GM12872 (cell line): ENCODE data around the gene EHMT1.

Experiments used
- TF ChIP-seq, protein P1 (sequence below): IDR thresholded peaks from 3 replicates; pipeline ENCODE4 v1.5.1; 2011; ENCODE audit warnings: low read depth, mild to moderate bottlenecking, low read length, moderate library complexity; ENCODE audit not compliant: insufficient read depth

EHMT1 gene

DNA sequence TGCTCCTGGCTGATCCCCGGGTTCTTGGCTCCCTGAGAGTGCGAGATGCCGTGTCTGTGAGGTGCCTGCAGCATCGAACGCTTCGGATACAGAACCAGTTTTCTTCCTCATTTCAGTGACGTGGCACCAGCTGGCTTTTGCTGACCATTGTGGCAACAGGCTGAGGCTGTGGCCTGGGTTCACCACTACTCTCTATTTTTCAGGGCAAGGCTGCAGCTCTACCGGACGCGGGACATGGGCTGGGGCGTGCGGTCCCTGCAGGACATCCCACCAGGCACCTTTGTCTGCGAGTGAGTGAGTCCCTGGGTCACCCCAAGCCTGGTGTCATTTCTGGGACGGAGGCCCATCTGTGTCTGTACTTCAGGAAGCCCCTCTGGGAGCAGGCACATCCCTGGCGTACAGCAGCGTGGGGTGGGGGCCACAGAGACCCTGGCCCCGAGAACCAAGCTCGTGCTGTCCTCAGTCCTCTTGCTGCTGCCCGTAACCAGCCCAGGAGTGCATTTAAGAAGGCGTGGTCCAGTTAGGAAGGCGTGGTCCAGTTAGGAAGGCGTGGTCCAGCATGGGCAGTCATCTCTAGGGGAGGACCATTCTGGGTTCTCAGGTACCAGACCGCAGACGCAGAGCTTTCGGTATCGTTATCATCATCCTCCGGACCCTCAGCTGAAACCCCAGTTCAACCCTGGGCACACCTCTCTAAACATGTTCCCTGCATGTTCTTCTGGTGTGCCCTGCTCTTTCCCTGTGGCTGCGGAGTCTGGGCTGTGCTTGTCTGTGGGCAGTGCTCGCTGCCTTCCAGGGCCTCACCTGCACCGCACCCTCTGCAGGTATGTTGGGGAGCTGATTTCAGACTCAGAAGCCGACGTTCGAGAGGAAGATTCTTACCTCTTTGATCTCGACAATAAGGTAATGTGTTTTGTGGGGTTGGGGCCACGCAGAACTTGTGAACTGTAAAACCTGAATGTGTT lies 198.7 kb downstream of the EHMT1 start:
- TF ChIP-seq, protein P1, sequence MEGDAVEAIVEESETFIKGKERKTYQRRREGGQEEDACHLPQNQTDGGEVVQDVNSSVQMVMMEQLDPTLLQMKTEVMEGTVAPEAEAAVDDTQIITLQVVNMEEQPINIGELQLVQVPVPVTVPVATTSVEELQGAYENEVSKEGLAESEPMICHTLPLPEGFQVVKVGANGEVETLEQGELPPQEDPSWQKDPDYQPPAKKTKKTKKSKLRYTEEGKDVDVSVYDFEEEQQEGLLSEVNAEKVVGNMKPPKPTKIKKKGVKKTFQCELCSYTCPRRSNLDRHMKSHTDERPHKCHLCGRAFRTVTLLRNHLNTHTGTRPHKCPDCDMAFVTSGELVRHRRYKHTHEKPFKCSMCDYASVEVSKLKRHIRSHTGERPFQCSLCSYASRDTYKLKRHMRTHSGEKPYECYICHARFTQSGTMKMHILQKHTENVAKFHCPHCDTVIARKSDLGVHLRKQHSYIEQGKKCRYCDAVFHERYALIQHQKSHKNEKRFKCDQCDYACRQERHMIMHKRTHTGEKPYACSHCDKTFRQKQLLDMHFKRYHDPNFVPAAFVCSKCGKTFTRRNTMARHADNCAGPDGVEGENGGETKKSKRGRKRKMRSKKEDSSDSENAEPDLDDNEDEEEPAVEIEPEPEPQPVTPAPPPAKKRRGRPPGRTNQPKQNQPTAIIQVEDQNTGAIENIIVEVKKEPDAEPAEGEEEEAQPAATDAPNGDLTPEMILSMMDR, result no peak

DNA sequence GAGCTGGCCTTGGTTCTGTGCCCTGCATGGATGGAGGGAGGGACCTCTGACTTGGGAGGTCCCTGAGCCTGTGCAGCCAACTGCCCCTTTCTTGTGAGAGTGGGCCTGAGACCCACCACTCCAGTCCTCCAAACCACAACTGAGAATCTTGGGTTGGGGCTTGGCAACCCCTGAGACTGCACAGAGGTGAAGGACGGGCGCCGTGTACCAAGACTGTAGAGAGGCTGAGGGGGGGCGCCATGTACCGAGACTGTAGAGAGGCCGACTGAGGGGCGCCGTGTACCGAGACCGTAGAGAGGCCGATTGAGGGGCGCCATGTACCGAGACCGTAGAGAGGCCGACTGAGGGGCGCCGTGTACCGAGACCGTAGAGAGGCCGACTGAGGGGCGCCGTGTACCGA lies 199.5 kb downstream of the EHMT1 start:
- TF ChIP-seq, protein P1, result no peak

DNA sequence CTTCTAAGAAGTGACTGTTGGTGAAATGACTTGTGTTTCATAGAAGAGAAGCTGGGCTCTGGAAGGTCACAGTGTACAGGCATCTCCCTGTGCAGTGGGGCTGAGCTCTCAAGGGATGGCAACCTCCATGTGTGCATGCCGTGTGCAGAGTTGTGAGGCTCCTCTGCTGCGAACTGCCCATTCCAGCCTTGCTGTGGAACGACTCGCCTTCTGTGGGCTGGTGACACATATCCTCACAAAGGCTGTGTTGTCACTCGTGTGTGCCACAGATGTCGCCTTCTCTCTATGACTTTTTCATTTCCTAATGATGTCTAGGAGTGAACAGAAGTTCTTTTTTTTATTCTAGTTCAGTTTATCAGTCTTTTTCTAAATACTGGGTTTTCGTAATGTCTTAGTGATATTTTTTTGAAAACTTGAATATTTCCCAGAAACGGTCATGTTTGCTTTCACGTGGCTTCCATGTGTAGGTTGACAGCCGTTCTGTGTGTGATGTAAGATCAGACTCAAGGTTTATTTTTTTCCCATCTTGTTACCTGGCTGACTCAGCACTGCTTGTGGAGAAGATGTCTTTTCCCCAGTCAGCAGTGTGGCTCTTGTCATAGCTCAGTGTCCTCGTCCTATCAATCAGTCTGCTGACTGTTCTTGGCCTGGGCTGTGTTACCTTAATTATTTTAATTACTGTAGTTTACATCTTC lies 201.5 kb downstream of the EHMT1 start:
- TF ChIP-seq, protein P1, result no peak

DNA sequence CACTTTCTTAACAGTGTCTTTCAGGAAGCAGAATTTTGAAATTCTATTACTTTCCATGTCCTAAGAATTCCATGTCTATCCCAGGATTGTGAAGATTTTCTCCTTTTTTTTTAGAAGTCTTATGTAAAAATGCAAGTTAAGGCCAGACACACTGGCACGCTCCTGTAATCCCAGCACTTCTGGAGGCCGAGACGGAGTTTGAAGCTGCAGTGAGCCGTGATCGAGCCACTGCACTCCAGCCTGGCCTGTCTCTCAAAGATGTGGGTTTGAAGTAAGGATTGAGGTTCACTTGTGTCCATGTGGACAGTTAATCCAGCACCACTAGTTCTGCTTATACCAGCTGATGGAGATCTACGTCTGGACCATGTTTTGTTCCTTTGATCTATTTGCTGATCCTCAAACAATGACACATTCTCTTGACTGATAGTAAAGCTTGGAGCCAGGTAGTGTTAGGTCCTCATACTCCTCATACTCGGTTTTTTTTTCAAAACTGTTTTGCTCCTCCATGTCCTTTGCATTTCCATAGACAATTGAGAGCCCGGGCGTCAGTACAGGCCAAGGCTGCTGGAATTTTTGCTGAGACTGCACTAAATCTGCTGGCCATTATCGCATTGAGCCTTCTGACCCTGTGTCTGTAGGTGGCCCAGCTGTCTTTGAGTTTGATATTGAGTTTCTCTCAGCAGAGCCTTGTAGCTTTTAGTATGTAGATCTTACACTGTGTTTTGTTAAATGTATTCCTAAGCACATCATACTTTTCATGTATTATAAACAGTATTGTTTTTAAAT lies 205.4 kb downstream of the EHMT1 start:
- TF ChIP-seq, protein P1, result no peak

DNA sequence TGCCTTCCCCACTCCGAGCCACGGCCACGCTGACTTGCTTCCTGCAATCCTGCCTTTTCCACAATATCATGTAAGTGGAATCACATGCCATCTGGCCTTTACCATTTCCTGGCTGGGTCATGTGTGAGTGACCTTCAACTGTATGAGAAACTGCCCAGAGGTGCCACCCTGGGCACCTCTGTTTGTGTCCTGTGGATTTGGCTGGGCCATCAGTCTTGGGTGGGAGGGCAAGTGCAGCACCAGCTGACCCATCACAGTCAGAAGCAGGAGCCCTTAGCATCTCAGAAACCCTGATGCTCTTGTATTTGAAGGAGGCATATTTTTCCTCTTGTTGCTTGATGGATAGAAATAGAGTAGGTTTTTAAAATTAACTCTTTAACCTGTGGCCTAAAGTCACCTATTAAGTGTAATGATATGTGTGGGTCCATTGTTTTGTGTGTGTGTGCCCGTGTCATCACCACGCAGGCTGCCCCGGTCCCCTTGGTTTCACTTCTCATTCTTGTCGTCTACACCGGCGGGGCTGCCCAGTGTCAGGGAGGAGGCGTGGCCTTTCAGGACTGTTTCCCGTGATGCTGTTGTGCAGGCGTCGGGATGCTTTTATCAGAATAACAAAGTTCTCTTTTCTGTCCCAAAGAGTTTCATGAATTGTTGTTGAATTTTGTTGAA lies 206.7 kb downstream of the EHMT1 start:
- TF ChIP-seq, protein P1, result no peak

DNA sequence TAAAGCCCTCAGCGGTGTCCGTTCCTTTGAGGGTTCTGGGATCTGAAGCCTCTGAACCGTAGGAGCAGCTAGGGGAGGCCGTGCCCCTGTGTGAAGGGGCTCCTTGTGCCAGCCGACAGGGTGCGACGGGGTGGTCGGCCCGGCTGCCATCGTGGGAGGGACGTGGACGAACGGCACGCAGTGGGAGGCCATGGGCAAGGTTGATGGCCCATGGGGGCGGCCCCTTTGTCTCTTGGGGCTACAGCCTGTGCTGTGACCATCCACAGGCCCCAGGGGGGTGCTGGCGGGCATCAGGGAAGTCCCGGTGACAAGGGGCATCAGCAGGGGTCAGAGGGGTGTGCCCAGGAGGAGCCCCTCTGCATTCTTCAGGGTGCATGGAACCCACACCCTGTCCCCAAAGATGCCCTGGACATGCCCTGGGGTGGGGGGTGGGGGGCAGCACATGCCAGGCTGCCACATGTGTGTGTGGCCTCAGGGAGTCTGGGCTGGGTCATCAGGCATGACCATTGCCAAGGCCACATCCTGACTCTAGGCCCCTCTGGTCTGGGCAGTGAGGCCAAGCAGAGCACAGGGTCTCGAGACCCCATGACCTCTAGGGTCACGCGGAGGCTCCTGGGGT lies 209.2 kb downstream of the EHMT1 start:
- TF ChIP-seq, protein P1, result no peak
